Activated T-cell treated with anti-CD3 and anti-CD28 coated beads, Interleukin-2, amount 50 U/mL, for 48 hours (primary cell): ENCODE results near the gene FOXP2.
"Not testable (repeated sequence)": the region's sequence is repeated elsewhere in the genome, so short reads cannot be mapped to it uniquely, and the experiment has no call there.

Source experiments
- DNase-seq, 2 experiments: peaks; one replicate each; pipeline ENCODE4 v3.0.0-alpha.2; 2020

Gene FOXP2

GRCh38 chr7:114422507-114423501 lies 8.2 kb downstream of the FOXP2 start:
- DNase-seq, result no peak

- no peak for DNase-seq
Measured at GRCh38 chr7:114426382-114426781, 11.8 kb downstream of the FOXP2 start.

- DNase-seq, result no peak
Measured at GRCh38 chr7:114426824-114427223, 12.2 kb downstream of the FOXP2 start.

- no peak for DNase-seq
Measured at GRCh38 chr7:114428211-114428610, 13.6 kb downstream of the FOXP2 start.

- DNase-seq, result no peak
Measured at GRCh38 chr7:114431189-114431588, 16.6 kb downstream of the FOXP2 start.

GRCh38 chr7:114432061-114432460 lies 17.4 kb downstream of the FOXP2 start:
- no peak for DNase-seq

GRCh38 chr7:114432703-114433102 lies 18.1 kb downstream of the FOXP2 start:
- DNase-seq, result no peak

- DNase-seq, result no peak
Measured at GRCh38 chr7:114439581-114439980, 25.0 kb downstream of the FOXP2 start.

- DNase-seq, result not testable (repeated sequence)
Measured at GRCh38 chr7:114440927-114441326, 26.3 kb downstream of the FOXP2 start.

- DNase-seq, result no peak
Measured at GRCh38 chr7:114444196-114444595, 29.6 kb downstream of the FOXP2 start.

- DNase-seq, result no peak
Measured at GRCh38 chr7:114450431-114450830, 35.8 kb downstream of the FOXP2 start.

- DNase-seq, result no peak
Measured at GRCh38 chr7:114459574-114459973, 45.0 kb downstream of the FOXP2 start.

GRCh38 chr7:114460021-114460420 lies 45.4 kb downstream of the FOXP2 start:
- DNase-seq, result no peak

GRCh38 chr7:114466917-114467316 lies 52.3 kb downstream of the FOXP2 start:
- DNase-seq, result no peak

- no peak for DNase-seq
Measured at GRCh38 chr7:114468844-114469243, 54.2 kb downstream of the FOXP2 start.

- no peak for DNase-seq
Measured at GRCh38 chr7:114472896-114473512, 58.4 kb downstream of the FOXP2 start.

GRCh38 chr7:114478384-114478783 lies 63.8 kb downstream of the FOXP2 start:
- DNase-seq, result no peak

GRCh38 chr7:114481999-114482398 lies 67.4 kb downstream of the FOXP2 start:
- DNase-seq, result no peak

GRCh38 chr7:114484226-114484625 lies 69.6 kb downstream of the FOXP2 start:
- no peak for DNase-seq

- DNase-seq, result no peak
Measured at GRCh38 chr7:114487174-114487573, 72.6 kb downstream of the FOXP2 start.

GRCh38 chr7:114488696-114489095 lies 74.1 kb downstream of the FOXP2 start:
- DNase-seq, result no peak

GRCh38 chr7:114497491-114497890 lies 82.9 kb downstream of the FOXP2 start:
- DNase-seq, result not testable (repeated sequence)

GRCh38 chr7:114502454-114503254 lies 88.0 kb downstream of the FOXP2 start:
- no peak for DNase-seq
